GM10248 (cell line): Measurements from ENCODE around the gene EGLN2.

Experiments
- CTCF ChIA-PET: fragments of 300-600 bp; sonication (Branson Sonifier 250); formaldehyde crosslinking; extraction: SDS; loops from one replicate; lab custom pipeline; 2021; ENCODE audit warnings: antibody characterized with exemption; lab: Yijun Ruan, JAX
- POLR2A ChIA-PET: fragments of 350-650 bp; sonication (Branson Sonifier 250); formaldehyde crosslinking; extraction: SDS; loops from one replicate; lab custom pipeline; 2020; ENCODE audit warnings: antibody characterized with exemption; lab: Yijun Ruan, JAX
- DNase-seq: peaks from one replicate; pipeline ENCODE4 v3.0.0; 2012; ENCODE audit errors: extremely low spot score
- TF ChIP-seq, protein P1 (sequence below): IDR thresholded peaks from 2 replicates; pipeline ENCODE4 v1.5.1; 2012; ENCODE audit warnings: mild to moderate bottlenecking, low read depth; ENCODE audit errors: extremely low read depth, missing control alignments, control extremely low read depth

The EGLN2 gene

GRCh38 chr19:40804783-40805242 lies 5.8 kb downstream of the EGLN2 start:
- ChIA-PET CTCF (interaction anchor here (1.1 to 2.6 kb wide), 4 partner anchors 12 to 142 kb away, joined by 3 to 14 read pairs (median 10); no protein-coding TSS in a partner anchor), POLR2A (no interaction called here)
- DNase-seq, result no peak
- TF ChIP-seq, protein P1, sequence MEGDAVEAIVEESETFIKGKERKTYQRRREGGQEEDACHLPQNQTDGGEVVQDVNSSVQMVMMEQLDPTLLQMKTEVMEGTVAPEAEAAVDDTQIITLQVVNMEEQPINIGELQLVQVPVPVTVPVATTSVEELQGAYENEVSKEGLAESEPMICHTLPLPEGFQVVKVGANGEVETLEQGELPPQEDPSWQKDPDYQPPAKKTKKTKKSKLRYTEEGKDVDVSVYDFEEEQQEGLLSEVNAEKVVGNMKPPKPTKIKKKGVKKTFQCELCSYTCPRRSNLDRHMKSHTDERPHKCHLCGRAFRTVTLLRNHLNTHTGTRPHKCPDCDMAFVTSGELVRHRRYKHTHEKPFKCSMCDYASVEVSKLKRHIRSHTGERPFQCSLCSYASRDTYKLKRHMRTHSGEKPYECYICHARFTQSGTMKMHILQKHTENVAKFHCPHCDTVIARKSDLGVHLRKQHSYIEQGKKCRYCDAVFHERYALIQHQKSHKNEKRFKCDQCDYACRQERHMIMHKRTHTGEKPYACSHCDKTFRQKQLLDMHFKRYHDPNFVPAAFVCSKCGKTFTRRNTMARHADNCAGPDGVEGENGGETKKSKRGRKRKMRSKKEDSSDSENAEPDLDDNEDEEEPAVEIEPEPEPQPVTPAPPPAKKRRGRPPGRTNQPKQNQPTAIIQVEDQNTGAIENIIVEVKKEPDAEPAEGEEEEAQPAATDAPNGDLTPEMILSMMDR, result no peak

DNA sequence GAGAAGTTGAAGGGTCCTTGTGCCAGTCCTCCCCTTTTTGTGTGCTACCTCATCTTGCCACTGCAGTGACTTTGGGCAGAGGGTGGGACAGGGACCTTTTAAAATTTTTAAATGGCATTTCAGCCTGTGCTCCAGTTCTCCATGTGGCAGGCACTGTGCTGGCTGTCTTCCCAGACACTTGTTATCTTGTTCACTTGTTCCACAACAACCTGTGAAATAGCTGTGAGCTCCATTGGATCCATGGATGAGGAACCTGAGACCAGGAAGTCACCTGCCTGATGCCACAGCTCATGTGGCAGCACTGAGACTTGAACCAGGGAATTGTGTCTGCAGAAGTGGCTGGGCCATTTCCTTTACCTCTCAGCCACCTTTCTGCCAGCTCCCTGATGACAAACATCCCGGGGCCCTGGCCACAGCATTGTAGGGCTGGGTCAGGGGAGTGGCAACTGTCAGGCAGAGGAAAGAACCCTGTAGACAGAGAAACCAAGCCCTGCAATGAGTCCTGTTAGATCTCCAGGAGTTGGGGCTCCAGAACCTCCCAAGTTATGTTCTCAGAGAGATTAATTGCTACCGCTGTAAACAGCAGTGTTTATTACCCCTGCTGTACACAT lies 6.4 kb downstream of the EGLN2 start:
- ChIA-PET CTCF (interaction anchor here (1.1 to 2.6 kb wide), 8 partner anchors 12 to 143 kb away, joined by 3 to 14 read pairs (median 6); partner anchors contain the start of gene RAB4B), POLR2A (interaction anchor here (0.6 kb wide), 1 partner anchor 12 kb away, joined by 6 read pairs; no protein-coding TSS in a partner anchor)
- no peak for DNase-seq
- TF ChIP-seq, protein P1, result no peak

- ChIA-PET POLR2A (interaction anchor here (1.0 kb wide), 1 partner anchor 28 kb away, joined by 3 read pairs; no protein-coding TSS in a partner anchor), CTCF (interaction anchor here (0.5 to 2.6 kb wide), 22 partner anchors 8 to 207 kb away, joined by 3 to 14 read pairs (median 4); partner anchors contain the start of genes ACTMAP, COQ8B, EGLN2 and RAB4B)
- DNase-seq, result peak; percentile 74
- TF ChIP-seq, protein P1, result peak; percentile 72
Observed at GRCh38 chr19:40806423-40807146, 7.6 kb downstream of the EGLN2 start.

GRCh38 chr19:40807147-40808020 lies 8.4 kb downstream of the EGLN2 start:
- ChIA-PET CTCF (interaction anchor here (1.0 to 2.6 kb wide), 17 partner anchors 9 to 145 kb away, joined by 3 to 14 read pairs (median 5); partner anchors contain the start of genes ACTMAP, EGLN2, RAB4B and SNRPA), POLR2A (interaction anchor here (1.0 kb wide), 1 partner anchor 29 kb away, joined by 3 read pairs; no protein-coding TSS in a partner anchor)
- TF ChIP-seq, protein P1, result peak; percentile 23
- DNase-seq, result no peak

DNA sequence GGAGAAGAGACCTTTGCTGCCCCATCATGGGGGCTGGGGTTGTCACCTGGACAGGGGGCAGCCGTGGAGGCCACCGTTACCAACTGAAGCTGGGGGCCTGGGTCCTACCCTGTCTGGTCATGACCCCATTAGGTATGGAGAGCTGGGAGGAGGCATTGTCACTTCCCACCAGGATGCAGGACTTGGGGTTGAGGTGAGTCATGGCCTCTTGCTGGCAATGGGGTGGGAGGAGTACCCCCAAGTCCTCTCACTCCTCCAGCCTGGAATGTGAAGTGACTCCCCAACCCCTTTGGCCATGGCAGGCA lies 9.0 kb downstream of the EGLN2 start:
- ChIA-PET CTCF (interaction anchor here (0.6 to 2.2 kb wide), 7 partner anchors 9 to 145 kb away, joined by 3 to 9 read pairs (median 4); partner anchors contain the start of genes EGLN2 and RAB4B), POLR2A (no interaction called here)
- DNase-seq, result no peak
- TF ChIP-seq, protein P1, result no peak

DNA sequence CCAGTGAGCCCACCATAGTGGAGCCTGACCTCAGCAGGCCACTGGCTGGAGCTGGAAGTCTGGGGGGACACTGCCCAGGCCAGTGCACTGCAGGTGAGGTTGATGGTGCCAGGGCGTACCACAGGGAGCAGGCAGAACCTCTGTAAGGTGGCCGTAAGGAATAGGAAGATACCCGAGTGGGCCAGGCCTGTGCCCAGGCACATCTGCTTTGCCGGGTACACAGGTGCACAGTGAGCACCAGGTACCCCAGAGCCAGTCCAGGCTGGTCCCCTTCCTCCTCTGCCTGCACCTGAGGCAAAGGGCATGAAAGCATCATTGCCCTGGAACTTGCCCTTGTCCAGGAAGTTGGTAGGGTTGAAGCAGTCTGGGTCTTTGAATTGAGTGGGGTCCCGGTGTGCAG lies 9.5 kb downstream of the EGLN2 start:
- ChIA-PET CTCF (interaction anchor here (0.6 to 2.2 kb wide), 5 partner anchors 11 to 145 kb away, joined by 3 to 9 read pairs (median 4); partner anchors contain the start of gene RAB4B), POLR2A (no interaction called here)
- TF ChIP-seq, protein P1, result no peak
- DNase-seq, result no peak
